PC-9 (cell line): ENCODE measurements around the gene RNF40. TPM values are rescaled to one million over a fixed set of nuclear protein-coding genes. Genes with fewer than 3 reads are reported as not detected.

Experiments
- BruUV-seq: library from RNA; stranded (reverse); fragments of 400-500 nt; replicated peaks from 2 replicates; lab custom pipeline; 2021; lab: Mats Ljungman, UMichigan
- CTCF ChIA-PET: fragments of 300-600 bp; sonication (Branson Sonifier 250); formaldehyde crosslinking; loops from one replicate; lab custom pipeline; 2022; ENCODE audit warnings: antibody characterized with exemption; lab: Charles Lee
- POLR2A ChIA-PET: fragments of 300-600 bp; sonication (Branson Sonifier 250); formaldehyde crosslinking; loops from one replicate; lab custom pipeline; 2022; ENCODE audit warnings: antibody characterized with exemption; ENCODE audit not compliant: unreplicated experiment; lab: Charles Lee
- DNase-seq, 2 experiments: peaks; one replicate each; pipeline versions ENCODE4 v3.0.0 to v3.0.0-alpha.2; 2015 to 2022; ENCODE audit warnings: mixed read lengths in 1 of 2
- H2AFZ ChIP-seq: fragments of 200-600 bp; sonication (generic); 2 replicates; pipeline ENCODE4 v1.8.1; 2017; ENCODE audit warnings: antibody characterized with exemption
- H3F3A ChIP-seq: fragments of 200-600 bp; sonication (generic); 2 replicates; pipeline ENCODE4 v1.8.1; 2017; ENCODE audit warnings: antibody characterized with exemption, mild to moderate bottlenecking, low read depth; ENCODE audit not compliant: insufficient read depth
- H3K27ac ChIP-seq: fragments of 200-600 bp; sonication (generic); 2 replicates; pipeline ENCODE4 v1.6.1; 2016; ENCODE audit warnings: mixed run types
- H3K27me3 ChIP-seq: fragments of 200-600 bp; sonication (generic); 2 replicates; pipeline ENCODE4 v1.6.1; 2016; ENCODE audit warnings: low read depth, mixed run types; ENCODE audit not compliant: insufficient read depth
- H3K36me3 ChIP-seq: fragments of 200-600 bp; sonication (generic); 2 replicates; pipeline ENCODE4 v1.6.1; 2016; ENCODE audit warnings: low read depth, mixed run types
- H3K4me1 ChIP-seq: fragments of 200-600 bp; sonication (generic); replicated peaks from 2 replicates; pipeline ENCODE4 v1.6.1; 2016; ENCODE audit warnings: mixed run types; ENCODE audit not compliant: insufficient read depth
- H3K4me2 ChIP-seq: fragments of 200-600 bp; sonication (generic); 2 replicates; pipeline ENCODE4 v1.6.1; 2017; ENCODE audit warnings: mixed run types
- H3K4me3 ChIP-seq: fragments of 200-600 bp; sonication (generic); 2 replicates; pipeline ENCODE4 v1.6.1; 2016; ENCODE audit warnings: mixed run types
- H3K79me2 ChIP-seq: fragments of 200-600 bp; sonication (generic); 2 replicates; pipeline ENCODE4 v1.6.1; 2017; ENCODE audit warnings: low read depth, mixed run types
- H3K9me2 ChIP-seq: fragments of 200-600 bp; sonication (generic); 2 replicates; pipeline ENCODE4 v1.8.1; 2017; ENCODE audit warnings: mild to moderate bottlenecking; ENCODE audit not compliant: insufficient read depth
- H3K9me3 ChIP-seq: fragments of 200-600 bp; sonication (generic); 2 replicates; pipeline ENCODE4 v1.8.1; 2016; ENCODE audit warnings: low read depth; ENCODE audit not compliant: insufficient read depth
- H4K20me1 ChIP-seq: fragments of 200-600 bp; sonication (generic); 2 replicates; pipeline ENCODE4 v1.8.1; 2017; ENCODE audit not compliant: insufficient read depth
- CTCF ChIP-seq: fragments of 200-600 bp; sonication (generic); conservative IDR thresholded peaks from 2 replicates; pipeline ENCODE4 v1.6.1; 2017; ENCODE audit warnings: mixed run types, antibody characterized with exemption, mild to moderate bottlenecking, moderate library complexity
- EZH2 ChIP-seq: fragments of 200-600 bp; sonication (generic); IDR thresholded peaks from 2 replicates; pipeline ENCODE4 v1.8.0; 2017; ENCODE audit warnings: antibody characterized with exemption, low read depth
- intact Hi-C: fragments of 100-400 bp; cut with micrococcal nuclease; formaldehyde crosslinking; loops from one replicate; pipeline ENCODE4 v1.10.0; 2022; ENCODE audit not compliant: unreplicated experiment
- total RNA-seq: library from RNA; stranded (reverse); gene quantifications from 2 replicates; pipeline ENCODE4 v1.2.3, GENCODE V29; 2021

The RNF40 gene
- total RNA-seq, 1 experiment from 2014 or later: 178 TPM

- ChIA-PET CTCF (no interaction called here), POLR2A (no interaction called here)
- H3K4me1 ChIP-seq: no peaks in the 10 kb centered on the region
- H3K36me3 ChIP-seq: peaks cover 58% of the 10 kb centered on the region
- no peak overlapping the region for H3K27ac ChIP-seq
- no TSS peak for BruUV-seq
- intact Hi-C loops: no loop called here
- peaks cover 34% of the 10 kb centered on the region for H3F3A ChIP-seq
- TF ChIP-seq EZH2 (no peak), CTCF (no peak)
- peaks cover 14% of the 10 kb centered on the region; the same call in 1 of the 2 replicates for H3K79me2 ChIP-seq
- H2AFZ ChIP-seq: no peak overlapping the region
- H3K9me3 ChIP-seq: no peaks in the 10 kb centered on the region
- H3K4me2 ChIP-seq: no peak overlapping the region
- DNase-seq: no peak
- H3K4me3 ChIP-seq: no peak overlapping the region
- peaks cover 29% of the 10 kb centered on the region for H4K20me1 ChIP-seq
- H3K9me2 ChIP-seq: no peaks in the 10 kb centered on the region
- H3K27me3 ChIP-seq: no peaks in the 10 kb centered on the region
Measured at GRCh38 chr16:30728321-30728720, 33.8 kb upstream of the RNF40 start.

GRCh38 chr16:30728899-30729672 is 33.0 kb upstream of the RNF40 start:
- no peaks in the 10 kb centered on the region for H3K4me1 ChIP-seq
- BruUV-seq: no TSS peak
- no peaks in the 10 kb centered on the region for H3K27me3 ChIP-seq
- H2AFZ ChIP-seq: no peak overlapping the region
- H3K79me2 ChIP-seq: peaks cover 14% of the 10 kb centered on the region; the same call in 1 of the 2 replicates
- H3K27ac ChIP-seq: no peak overlapping the region
- H3K9me3 ChIP-seq: no peaks in the 10 kb centered on the region
- H3K36me3 ChIP-seq: peaks cover 54% of the 10 kb centered on the region
- TF ChIP-seq CTCF (no peak), EZH2 (no peak)
- H3K4me3 ChIP-seq: no peak overlapping the region
- POLR2A ChIA-PET: no interaction called here
- intact Hi-C loops: no loop called here
- no peak for DNase-seq
- no peak overlapping the region for H3K4me2 ChIP-seq
- H3K9me2 ChIP-seq: no peaks in the 10 kb centered on the region
- CTCF ChIA-PET: no interaction called here
- peaks cover 27% of the 10 kb centered on the region for H4K20me1 ChIP-seq
- H3F3A ChIP-seq: peaks cover 34% of the 10 kb centered on the region

- Histone ChIP-seq H4K20me1 (peaks cover 19% of the 10 kb centered on the region), H3K9me3 (no peaks in the 10 kb centered on the region), H3K27me3 (no peaks in the 10 kb centered on the region), H3K4me2 (no peak overlapping the region), H3K79me2 (peaks cover 8% of the 10 kb centered on the region; the same call in 1 of the 2 replicates), H3K4me3 (no peak overlapping the region), H3F3A (peaks cover 36% of the 10 kb centered on the region), H3K36me3 (peaks cover 49% of the 10 kb centered on the region), H2AFZ (no peak overlapping the region), H3K4me1 (no peaks in the 10 kb centered on the region), H3K9me2 (no peaks in the 10 kb centered on the region), H3K27ac (no peak overlapping the region)
- DNase-seq: no peak
- intact Hi-C loops: no loop called here
- POLR2A ChIA-PET: interaction anchor here (0.6 kb wide), 1 partner anchor 10 kb away, joined by 3 read pairs; no protein-coding TSS in a partner anchor
- BruUV-seq: no TSS peak
- CTCF ChIA-PET: interaction anchor here (0.6 kb wide), 1 partner anchor 111 kb away, joined by 5 read pairs; no protein-coding TSS in a partner anchor
- TF ChIP-seq CTCF: no peak
- TF ChIP-seq EZH2: no peak
Measured at GRCh38 chr16:30731411-30731810, 30.7 kb upstream of the RNF40 start.
